ENCODE data around the gene TSPAN5. TPM values are rescaled to one million over a fixed set of nuclear protein-coding genes. Genes with fewer than 3 reads are reported as not detected.

Gene TSPAN5
- total and polyA plus RNA-seq, 3 donors from 2014 or later, result 27.8 to 57.2 (median 30.8) TPM

DNA sequence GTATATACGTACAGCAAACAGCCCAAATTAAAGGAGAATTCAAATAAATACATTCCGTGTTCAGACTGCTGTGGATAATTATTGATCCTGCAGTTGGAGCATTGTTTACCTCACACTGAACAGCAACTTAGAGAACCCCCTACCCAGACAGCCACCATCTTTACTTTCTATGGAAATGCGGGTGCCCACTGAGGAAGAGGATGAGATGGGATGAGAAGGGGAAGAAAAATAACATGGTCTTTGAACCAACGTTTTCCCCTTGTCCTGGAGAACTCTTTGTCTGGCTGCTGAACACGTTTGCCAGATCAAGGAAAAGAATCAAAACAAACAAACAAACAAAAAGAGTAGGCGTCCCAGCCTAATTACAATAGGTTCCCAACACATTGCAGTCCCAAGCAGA is 1.5 kb downstream of the TSPAN5 start:
- WGBS, 2 donors, result 21 to 26% methylated on average over 6 of the region's 6 CpGs
- no peak for DNase-seq
- Histone ChIP-seq H3K4me1 (peaks cover 19% of the 10 kb centered on the region), H3K27ac (no peak overlapping the region), H3K27me3 (no peaks in the 10 kb centered on the region), H3K4me3 (peak overlapping the region in 1 of 2 donors; percentile 82), H3K36me3 (ENCODE audit: low read depth, missing control alignments) (no peaks in the 10 kb centered on the region), H3K9me3 (no peaks in the 10 kb centered on the region)
- TF ChIP-seq, protein P1, sequence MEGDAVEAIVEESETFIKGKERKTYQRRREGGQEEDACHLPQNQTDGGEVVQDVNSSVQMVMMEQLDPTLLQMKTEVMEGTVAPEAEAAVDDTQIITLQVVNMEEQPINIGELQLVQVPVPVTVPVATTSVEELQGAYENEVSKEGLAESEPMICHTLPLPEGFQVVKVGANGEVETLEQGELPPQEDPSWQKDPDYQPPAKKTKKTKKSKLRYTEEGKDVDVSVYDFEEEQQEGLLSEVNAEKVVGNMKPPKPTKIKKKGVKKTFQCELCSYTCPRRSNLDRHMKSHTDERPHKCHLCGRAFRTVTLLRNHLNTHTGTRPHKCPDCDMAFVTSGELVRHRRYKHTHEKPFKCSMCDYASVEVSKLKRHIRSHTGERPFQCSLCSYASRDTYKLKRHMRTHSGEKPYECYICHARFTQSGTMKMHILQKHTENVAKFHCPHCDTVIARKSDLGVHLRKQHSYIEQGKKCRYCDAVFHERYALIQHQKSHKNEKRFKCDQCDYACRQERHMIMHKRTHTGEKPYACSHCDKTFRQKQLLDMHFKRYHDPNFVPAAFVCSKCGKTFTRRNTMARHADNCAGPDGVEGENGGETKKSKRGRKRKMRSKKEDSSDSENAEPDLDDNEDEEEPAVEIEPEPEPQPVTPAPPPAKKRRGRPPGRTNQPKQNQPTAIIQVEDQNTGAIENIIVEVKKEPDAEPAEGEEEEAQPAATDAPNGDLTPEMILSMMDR (IDR thresholded peaks at IDR 0.05), result no peak
- TF ChIP-seq POLR2A (IDR thresholded peaks at IDR 0.05), result no peak
- intact Hi-C loops (cut with DNase I; ENCODE audit: low total_unique reads), result no loop called here

DNA sequence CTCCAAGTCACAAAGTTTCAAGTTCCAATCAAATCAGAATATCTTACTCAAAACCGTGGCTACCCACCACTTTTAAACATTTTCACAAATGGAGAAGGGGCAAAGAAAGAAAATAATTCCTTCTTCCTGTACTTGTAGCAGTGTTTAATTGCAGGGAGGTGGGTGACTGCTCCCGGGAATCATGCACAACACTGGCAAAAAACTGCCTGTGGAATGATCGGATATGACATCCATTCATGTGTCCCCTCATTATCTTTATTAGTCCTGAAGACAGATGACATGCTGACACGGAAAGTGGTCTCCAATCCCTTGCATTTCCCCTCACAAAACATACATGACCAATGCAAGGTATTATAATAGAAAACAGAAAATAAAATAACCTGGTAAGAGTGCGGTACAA is 2.0 kb downstream of the TSPAN5 start:
- no peaks in the 10 kb centered on the region for H3K27me3 ChIP-seq
- H3K4me1 ChIP-seq, result peaks cover 19% of the 10 kb centered on the region
- peak overlapping the region in 1 of 2 donors; percentile 82 for H3K4me3 ChIP-seq
- TF ChIP-seq, protein P1 (IDR thresholded peaks at IDR 0.05), result no peak
- no peak for TF ChIP-seq POLR2A (IDR thresholded peaks at IDR 0.05)
- H3K27ac ChIP-seq, result no peak overlapping the region
- no peaks in the 10 kb centered on the region for H3K9me3 ChIP-seq
- intact Hi-C loops (cut with DNase I; ENCODE audit: low total_unique reads), result no loop called here
- WGBS, 2 donors, result 52 to 55% methylated on average over 5 of the region's 5 CpGs
- no peak for DNase-seq
- no peaks in the 10 kb centered on the region for H3K36me3 ChIP-seq (ENCODE audit: low read depth, missing control alignments)

DNA sequence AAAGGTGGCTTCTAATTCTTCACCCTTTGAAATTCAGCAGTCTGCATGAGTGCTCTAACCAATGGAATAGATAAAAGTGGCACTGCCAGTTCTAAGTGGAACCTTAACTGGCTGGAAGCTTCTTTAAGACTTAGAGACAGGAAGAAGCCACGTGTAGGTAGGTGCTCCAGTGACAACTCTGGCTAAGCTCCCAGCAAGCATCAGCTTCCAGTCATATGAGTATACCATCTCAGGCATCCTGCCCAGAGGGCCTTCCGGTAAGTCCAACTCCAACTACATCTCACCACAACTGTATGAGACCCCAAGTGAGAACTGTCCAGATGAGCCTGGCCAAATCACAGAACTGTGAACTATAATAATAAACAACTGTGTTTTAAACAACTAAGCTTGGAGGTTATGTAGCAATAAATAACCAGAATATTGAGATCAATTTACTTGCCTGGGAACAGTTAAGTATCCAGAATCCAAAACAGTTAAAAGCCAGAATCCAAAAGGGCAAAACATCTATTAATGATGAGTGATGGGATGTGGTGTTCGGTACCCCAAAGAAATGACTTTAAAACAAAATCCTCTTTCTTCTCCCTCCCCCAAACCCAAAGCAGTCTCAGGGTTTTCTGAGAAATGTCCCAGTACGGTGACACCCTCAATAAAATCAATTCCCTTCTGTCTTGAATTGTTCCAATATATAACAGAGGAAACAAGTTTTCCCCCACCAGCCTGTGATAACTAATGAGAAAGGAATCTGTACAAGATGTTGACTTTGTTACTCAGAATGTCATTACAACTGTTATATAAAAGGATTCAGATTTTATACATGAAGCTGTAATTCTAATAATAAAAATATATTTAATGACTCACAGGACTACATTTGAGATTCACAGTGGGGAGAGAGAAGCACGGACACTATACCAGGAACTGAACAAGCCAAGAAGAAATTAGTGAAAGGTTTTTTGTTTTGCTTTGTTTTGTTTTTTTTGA is 4.2 kb downstream of the TSPAN5 start:
- 60 to 70% methylated on average over 5 of the region's 5 CpGs for whole genome bisulfite sequencing, 2 donors
- TF ChIP-seq, protein P1 (IDR thresholded peaks at IDR 0.05), result no peak
- no peak for TF ChIP-seq POLR2A (IDR thresholded peaks at IDR 0.05)
- Histone ChIP-seq H3K9me3 (no peaks in the 10 kb centered on the region), H3K27me3 (no peaks in the 10 kb centered on the region), H3K27ac (peak overlapping the region in 1 of 2 donors; percentile 31), H3K36me3 (ENCODE audit: low read depth, missing control alignments) (no peaks in the 10 kb centered on the region), H3K4me3 (no peak overlapping the region), H3K4me1 (peaks cover 19% of the 10 kb centered on the region)
- no peak for DNase-seq
- intact Hi-C loops (cut with DNase I; ENCODE audit: low total_unique reads), result no loop called here

GRCh38 chr4:98652996-98653395 is 5.4 kb downstream of the TSPAN5 start:
- no peak for DNase-seq
- WGBS, 2 donors, result 75 to 82% methylated on average over 3 of the region's 3 CpGs
- intact Hi-C loops (cut with DNase I; ENCODE audit: low total_unique reads), result no loop called here

More at GRCh38 chr4:98652996-98653395, 5.4 kb downstream of the TSPAN5 start:
- no peaks in the 10 kb centered on the region for H3K36me3 ChIP-seq (ENCODE audit: low read depth, missing control alignments)
- TF ChIP-seq, protein P1 (IDR thresholded peaks at IDR 0.05), result no peak
- TF ChIP-seq POLR2A (IDR thresholded peaks at IDR 0.05), result no peak
- no peaks in the 10 kb centered on the region for H3K27me3 ChIP-seq
- peaks cover 29% of the 10 kb centered on the region for H3K4me1 ChIP-seq
- H3K4me3 ChIP-seq, result no peak overlapping the region
- no peaks in the 10 kb centered on the region for H3K9me3 ChIP-seq
- no peak overlapping the region for H3K27ac ChIP-seq

All from testis (tissue), 3 donors.